HG02642 (cell line): ENCODE measurements around the gene SENP2.

ENCODE experiments used
- ATAC-seq: cut with Tn5 transposase; IDR thresholded peaks from one replicate; pipeline ENCODE4 v1.9.1; 2021; ENCODE audit warnings: mild to moderate bottlenecking; ENCODE audit not compliant: unreplicated experiment, poor library complexity

Gene SENP2

DNA sequence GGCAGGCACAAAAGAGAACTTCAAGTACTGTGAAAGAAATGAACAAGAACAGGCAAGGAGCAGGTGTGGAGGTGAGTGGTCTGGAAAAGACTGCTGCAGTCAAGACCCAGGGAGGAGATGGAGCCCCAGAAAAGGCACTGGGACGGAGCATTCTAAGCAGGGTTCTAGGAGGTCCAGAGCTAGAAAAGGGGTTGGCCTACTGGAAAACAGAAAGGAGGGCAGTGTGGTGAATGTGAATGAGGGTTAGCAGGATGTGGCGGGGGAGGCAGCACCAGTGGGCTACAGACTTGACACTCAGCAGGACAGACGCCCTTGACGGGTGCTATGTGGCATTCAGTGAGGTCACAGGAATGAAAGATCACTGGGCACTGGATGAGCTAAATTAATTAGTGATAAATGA lies 75.7 kb downstream of the SENP2 start:
- ATAC-seq = no peak

- no peak for ATAC-seq
Measured at GRCh38 chr3:185663929-185664328, 77.8 kb downstream of the SENP2 start.

- no peak for ATAC-seq
Measured at GRCh38 chr3:185667574-185667973, 81.5 kb downstream of the SENP2 start.

- no peak for ATAC-seq
Measured at GRCh38 chr3:185677146-185677829, 91.2 kb downstream of the SENP2 start.

- ATAC-seq = no peak
Measured at GRCh38 chr3:185678027-185678426, 91.9 kb downstream of the SENP2 start.

GRCh38 chr3:185680231-185680630 lies 94.1 kb downstream of the SENP2 start:
- no peak for ATAC-seq
